ENCODE measurements around the gene RTP5. TPM values are rescaled to one million over a fixed set of nuclear protein-coding genes. Genes with fewer than 3 reads are reported as not detected.
"Not testable (repeated sequence)": the region's sequence is repeated elsewhere in the genome, so short reads cannot be mapped to it uniquely, and the experiment has no call there.

RTP5 gene
- 0.07 and 0.09 TPM in 2 replicates for total RNA-seq

- intact Hi-C loops (cut with micrococcal nuclease): no loop called here
Observed at GRCh38 chr2:241869087-241869961, at the start of gene RTP5. Gene RTP5, plus strand, starts transcription at chr2:241869729. Its CDS starts 28 bp downstream, at chr2:241869757.

- intact Hi-C loops (cut with micrococcal nuclease): not testable (repeated sequence)
Observed at GRCh38 chr2:241819947-241820624, 49.4 kb upstream of the RTP5 start.

- intact Hi-C loops (cut with micrococcal nuclease): no loop called here
Observed at GRCh38 chr2:241820625-241821384, 48.7 kb upstream of the RTP5 start.

- intact Hi-C loops (cut with micrococcal nuclease): no loop called here
Observed at GRCh38 chr2:241821460-241822263, 47.9 kb upstream of the RTP5 start.

GRCh38 chr2:241822264-241822623, 47.3 kb upstream of the RTP5 start:
- intact Hi-C loops (cut with micrococcal nuclease): no loop called here

- intact Hi-C loops (cut with micrococcal nuclease): not testable (repeated sequence)
Observed at GRCh38 chr2:241823531-241824437, 45.7 kb upstream of the RTP5 start.

- intact Hi-C loops (cut with micrococcal nuclease): no loop called here
Observed at GRCh38 chr2:241827394-241827793, 42.1 kb upstream of the RTP5 start.

GRCh38 chr2:241833101-241833663, 36.3 kb upstream of the RTP5 start:
- intact Hi-C loops (cut with micrococcal nuclease): no loop called here

- intact Hi-C loops (cut with micrococcal nuclease): not testable (repeated sequence)
Observed at GRCh38 chr2:241833756-241834526, 35.6 kb upstream of the RTP5 start.

- intact Hi-C loops (cut with micrococcal nuclease): no loop called here
Observed at GRCh38 chr2:241834527-241835210, 34.9 kb upstream of the RTP5 start.

- intact Hi-C loops (cut with micrococcal nuclease): no loop called here
Observed at GRCh38 chr2:241835611-241836010, 33.9 kb upstream of the RTP5 start.

GRCh38 chr2:241836292-241836691, 33.2 kb upstream of the RTP5 start:
- intact Hi-C loops (cut with micrococcal nuclease): no loop called here

- intact Hi-C loops (cut with micrococcal nuclease): no loop called here
Observed at GRCh38 chr2:241837197-241837965, 32.1 kb upstream of the RTP5 start.

GRCh38 chr2:241841181-241842066, 28.1 kb upstream of the RTP5 start:
- intact Hi-C loops (cut with micrococcal nuclease): loop anchor here (5.0 kb wide), 1 partner anchor 139 kb away; the partner anchor contains the start of gene ING5

GRCh38 chr2:241842067-241842415, 27.5 kb upstream of the RTP5 start:
- intact Hi-C loops (cut with micrococcal nuclease): loop anchor here (5.0 kb wide), 1 partner anchor 140 kb away; the partner anchor contains the start of gene ING5

GRCh38 chr2:241842620-241843211, 26.8 kb upstream of the RTP5 start:
- intact Hi-C loops (cut with micrococcal nuclease): loop anchor here (5.0 kb wide), 1 partner anchor 140 kb away; the partner anchor contains the start of gene ING5

Data from T-helper 2 cell treated with Interferon-gamma antibody and Interleukin-4, amounts not matched to agents 100 ng/mL and 5 ng/mL, for 36 hours (primary cell).